ENCODE data around the gene CLDN10. TPM values are rescaled to one million over a fixed set of nuclear protein-coding genes. Genes with fewer than 3 reads are reported as not detected.

The CLDN10 gene
- total RNA-seq, 4 donors from 2014 or later, result 0.81 to 16.8 TPM; not detected in 2

DNA sequence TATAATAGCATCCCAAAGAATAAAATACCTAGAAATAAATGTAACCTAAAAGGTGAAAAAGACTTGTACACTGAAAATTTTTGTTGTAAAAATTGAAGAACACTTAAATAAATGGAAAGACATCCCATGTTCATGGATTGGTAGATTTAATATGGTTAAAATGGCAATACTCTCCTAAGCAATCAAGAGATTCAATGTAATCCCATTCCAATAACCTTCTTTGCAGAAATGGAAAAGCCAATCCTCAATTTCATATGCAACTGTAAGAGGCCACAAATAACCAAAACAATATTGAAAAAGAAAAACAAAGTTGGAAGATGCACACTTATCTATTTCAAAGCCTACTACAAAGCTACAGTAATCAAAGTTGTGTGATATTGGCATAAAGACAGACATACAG, 74.2 kb downstream of the CLDN10 start:
- H3K27ac ChIP-seq, result no peak overlapping the region
- no peak for ATAC-seq
- no peaks in the 10 kb centered on the region for H3K27me3 ChIP-seq

DNA sequence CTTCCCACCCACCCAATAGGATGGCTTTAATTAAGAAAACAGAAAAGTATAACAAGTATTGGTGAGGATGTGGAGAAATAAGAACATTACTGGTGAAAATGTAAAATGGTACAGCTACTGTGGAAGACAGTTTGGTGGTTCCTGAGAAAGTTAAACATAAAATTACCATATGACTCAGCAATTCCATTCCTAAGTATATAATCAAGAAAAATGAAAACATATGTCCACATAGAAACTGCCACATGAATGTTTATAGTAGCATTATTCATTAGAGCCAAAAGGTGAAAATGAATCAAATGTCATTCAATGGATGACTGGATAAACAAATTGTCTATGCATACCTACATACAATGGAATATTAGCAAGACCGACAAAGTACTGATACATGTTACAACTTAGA, 75.1 kb downstream of the CLDN10 start:
- H3K27me3 ChIP-seq, result no peaks in the 10 kb centered on the region
- ATAC-seq, result no peak
- H3K27ac ChIP-seq, result no peak overlapping the region
- peaks cover 0 to 82% of the 10 kb centered on the region in 2 donors for H3K36me3 ChIP-seq
- TF ChIP-seq POLR2AphosphoS5 (IDR thresholded peaks at IDR 0.05), result no peak
- TF ChIP-seq, protein P1, sequence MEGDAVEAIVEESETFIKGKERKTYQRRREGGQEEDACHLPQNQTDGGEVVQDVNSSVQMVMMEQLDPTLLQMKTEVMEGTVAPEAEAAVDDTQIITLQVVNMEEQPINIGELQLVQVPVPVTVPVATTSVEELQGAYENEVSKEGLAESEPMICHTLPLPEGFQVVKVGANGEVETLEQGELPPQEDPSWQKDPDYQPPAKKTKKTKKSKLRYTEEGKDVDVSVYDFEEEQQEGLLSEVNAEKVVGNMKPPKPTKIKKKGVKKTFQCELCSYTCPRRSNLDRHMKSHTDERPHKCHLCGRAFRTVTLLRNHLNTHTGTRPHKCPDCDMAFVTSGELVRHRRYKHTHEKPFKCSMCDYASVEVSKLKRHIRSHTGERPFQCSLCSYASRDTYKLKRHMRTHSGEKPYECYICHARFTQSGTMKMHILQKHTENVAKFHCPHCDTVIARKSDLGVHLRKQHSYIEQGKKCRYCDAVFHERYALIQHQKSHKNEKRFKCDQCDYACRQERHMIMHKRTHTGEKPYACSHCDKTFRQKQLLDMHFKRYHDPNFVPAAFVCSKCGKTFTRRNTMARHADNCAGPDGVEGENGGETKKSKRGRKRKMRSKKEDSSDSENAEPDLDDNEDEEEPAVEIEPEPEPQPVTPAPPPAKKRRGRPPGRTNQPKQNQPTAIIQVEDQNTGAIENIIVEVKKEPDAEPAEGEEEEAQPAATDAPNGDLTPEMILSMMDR (IDR thresholded peaks at IDR 0.05), result no peak
- no peak for TF ChIP-seq EP300 (IDR thresholded peaks at IDR 0.05)
- no peak overlapping the region for H3K4me3 ChIP-seq
- peaks cover 0 to 9% (median 0%) of the 10 kb centered on the region in 3 donors for H3K9me3 ChIP-seq
- H3K4me1 ChIP-seq, result no peaks in the 10 kb centered on the region
- WGBS, 2 donors (ENCODE audit: low coverage in 1 of 2), result 67 to 94% methylated on average over 1 of the region's 1 CpG

More for the DNA sequence above, 74.2 kb downstream of the CLDN10 start:
- TF ChIP-seq POLR2AphosphoS5 (IDR thresholded peaks at IDR 0.05) (no peak), EP300 (IDR thresholded peaks at IDR 0.05) (no peak), POLR2A (IDR thresholded peaks at IDR 0.05) (no peak)
- TF ChIP-seq, protein P1 (IDR thresholded peaks at IDR 0.05), result no peak
- peaks cover 0 to 82% of the 10 kb centered on the region in 2 donors for H3K36me3 ChIP-seq
- no peak overlapping the region for H3K4me3 ChIP-seq
- no peaks in the 10 kb centered on the region for H3K4me1 ChIP-seq
- H3K9me3 ChIP-seq, result peaks cover 0 to 9% (median 0%) of the 10 kb centered on the region in 3 donors

DNA sequence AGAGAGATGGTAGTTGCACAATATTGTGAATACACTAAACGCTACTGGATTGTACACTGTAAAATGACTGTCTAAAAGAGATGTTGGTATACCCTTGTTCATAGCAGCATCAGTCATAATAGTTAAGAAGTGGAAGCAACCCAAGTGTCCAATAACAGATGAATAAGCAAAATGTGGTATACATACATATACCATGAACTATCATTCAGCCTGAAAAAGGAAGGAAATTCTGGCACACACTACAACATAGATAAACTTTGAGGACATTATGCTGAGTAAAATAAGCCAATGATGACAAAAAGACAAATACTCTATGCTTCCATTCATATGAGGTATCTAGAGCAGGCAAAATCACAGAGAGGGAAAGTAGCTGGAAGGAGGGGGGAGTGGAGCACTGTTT, 76.0 kb downstream of the CLDN10 start:
- Histone ChIP-seq H3K9me3 (peaks cover 0 to 9% (median 0%) of the 10 kb centered on the region in 3 donors), H3K4me3 (no peak overlapping the region), H3K27me3 (no peaks in the 10 kb centered on the region), H3K4me1 (no peaks in the 10 kb centered on the region), H3K27ac (no peak overlapping the region), H3K36me3 (peaks cover 0 to 79% of the 10 kb centered on the region in 2 donors)
- WGBS, 2 donors (ENCODE audit: low coverage in 1 of 2), result 80 to 92% methylated on average over 1 of the region's 1 CpG
- TF ChIP-seq POLR2A (IDR thresholded peaks at IDR 0.05) (no peak), POLR2AphosphoS5 (IDR thresholded peaks at IDR 0.05) (no peak), EP300 (IDR thresholded peaks at IDR 0.05) (no peak)
- TF ChIP-seq, protein P1 (IDR thresholded peaks at IDR 0.05), result no peak
- no peak for ATAC-seq

DNA sequence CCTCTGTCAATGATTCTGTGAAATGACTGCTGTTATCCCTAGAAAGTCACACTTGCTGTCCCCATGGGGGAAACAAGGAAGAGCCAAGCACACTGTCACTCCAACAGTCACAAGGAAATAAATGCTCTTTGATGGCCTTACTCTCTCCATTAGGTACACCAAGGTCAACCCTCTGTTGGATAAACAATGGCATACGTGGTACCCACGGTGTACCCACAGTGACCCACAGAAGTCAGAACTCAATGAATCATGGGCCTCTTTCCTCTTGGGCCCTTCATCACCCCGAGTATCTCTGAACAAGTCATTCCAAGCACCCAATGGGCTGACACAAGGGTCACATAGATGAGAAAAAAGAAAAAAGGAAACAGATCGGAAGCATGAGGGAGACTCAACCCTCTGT, 76.6 kb downstream of the CLDN10 start:
- no peaks in the 10 kb centered on the region for H3K4me1 ChIP-seq
- no peak overlapping the region for H3K27ac ChIP-seq
- no peak for ATAC-seq
- H3K9me3 ChIP-seq, result peaks cover 0 to 9% (median 0%) of the 10 kb centered on the region in 3 donors
- H3K36me3 ChIP-seq, result peaks cover 0 to 76% of the 10 kb centered on the region in 2 donors
- 37 to 72% methylated on average over 3 to 4 of the region's 4 CpGs for WGBS, 2 donors (ENCODE audit: low coverage in 1 of 2)
- no peak overlapping the region for H3K4me3 ChIP-seq
- no peaks in the 10 kb centered on the region for H3K27me3 ChIP-seq
- no peak for TF ChIP-seq POLR2AphosphoS5 (IDR thresholded peaks at IDR 0.05)
- no peak for TF ChIP-seq EP300 (IDR thresholded peaks at IDR 0.05)
- TF ChIP-seq, protein P1 (IDR thresholded peaks at IDR 0.05), result no peak
- TF ChIP-seq POLR2A (IDR thresholded peaks at IDR 0.05), result no peak

Other genes with a start within 250 kb of the CLDN10 start
- 10 to 100 TPM; 17.7 to 39.1 (median 28.6) TPM for gene DZIP1, start 92.0 kb downstream of the CLDN10 start, total RNA-seq
- 10 to 100 TPM; 49.1 to 73.3 (median 53.1) TPM for gene DNAJC3, start 124.4 kb downstream of the CLDN10 start, total RNA-seq

Data from gastroesophageal sphincter (tissue), 4 donors.